Lower leg skin (tissue), 3 donors: Measurements from ENCODE around the gene CDC6.

Source experiments
- POLR2A ChIP-seq, 2 donors: fragments of 450-650 bp; IDR thresholded peaks; one replicate each; pipeline ENCODE4 v1.6.1; 2016 to 2017; ENCODE audit warnings: antibody characterized with exemption in 2 of 2, mild to moderate bottlenecking in 1 of 2, moderate library complexity in 1 of 2
- TF ChIP-seq, protein P1 (sequence below), 3 donors: fragments of 450-650 bp; IDR thresholded peaks; one replicate each; pipeline ENCODE4 v1.5.1; 2016; ENCODE audit warnings: antibody characterized with exemption in 3 of 3, mild to moderate bottlenecking in 3 of 3, moderate library complexity in 2 of 3

DNA sequence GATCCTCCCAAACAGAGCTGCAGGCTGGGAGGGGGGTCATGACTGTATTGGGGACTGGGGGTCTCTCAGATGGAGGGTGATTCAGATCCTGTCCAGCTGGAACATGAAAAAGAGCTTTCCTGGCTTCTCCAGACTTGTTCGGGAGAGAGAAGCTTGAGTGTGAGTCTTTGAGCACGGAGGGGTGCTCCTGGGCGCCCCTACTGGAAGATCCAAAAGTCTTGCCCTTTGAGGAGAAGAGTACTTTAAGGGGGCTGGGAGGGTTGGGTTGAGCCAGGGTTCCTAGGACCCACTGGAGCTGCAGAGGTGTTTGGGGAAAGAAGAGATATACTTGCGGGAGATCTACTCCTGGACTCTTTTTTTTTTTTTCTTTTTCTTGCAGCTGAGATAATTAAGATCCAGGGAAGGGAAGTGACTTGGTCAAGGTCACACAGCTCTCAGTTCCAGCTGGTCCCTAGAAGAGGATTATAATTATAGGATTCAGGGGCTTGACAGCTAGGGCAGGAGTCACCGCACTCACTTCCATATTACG, 29.7 kb downstream of the CDC6 start:
- TF ChIP-seq, protein P1, sequence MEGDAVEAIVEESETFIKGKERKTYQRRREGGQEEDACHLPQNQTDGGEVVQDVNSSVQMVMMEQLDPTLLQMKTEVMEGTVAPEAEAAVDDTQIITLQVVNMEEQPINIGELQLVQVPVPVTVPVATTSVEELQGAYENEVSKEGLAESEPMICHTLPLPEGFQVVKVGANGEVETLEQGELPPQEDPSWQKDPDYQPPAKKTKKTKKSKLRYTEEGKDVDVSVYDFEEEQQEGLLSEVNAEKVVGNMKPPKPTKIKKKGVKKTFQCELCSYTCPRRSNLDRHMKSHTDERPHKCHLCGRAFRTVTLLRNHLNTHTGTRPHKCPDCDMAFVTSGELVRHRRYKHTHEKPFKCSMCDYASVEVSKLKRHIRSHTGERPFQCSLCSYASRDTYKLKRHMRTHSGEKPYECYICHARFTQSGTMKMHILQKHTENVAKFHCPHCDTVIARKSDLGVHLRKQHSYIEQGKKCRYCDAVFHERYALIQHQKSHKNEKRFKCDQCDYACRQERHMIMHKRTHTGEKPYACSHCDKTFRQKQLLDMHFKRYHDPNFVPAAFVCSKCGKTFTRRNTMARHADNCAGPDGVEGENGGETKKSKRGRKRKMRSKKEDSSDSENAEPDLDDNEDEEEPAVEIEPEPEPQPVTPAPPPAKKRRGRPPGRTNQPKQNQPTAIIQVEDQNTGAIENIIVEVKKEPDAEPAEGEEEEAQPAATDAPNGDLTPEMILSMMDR (IDR thresholded peaks at IDR 0.05): no peak
- no peak for TF ChIP-seq POLR2A (IDR thresholded peaks at IDR 0.05)
